Measurements from ENCODE around the gene EXOC3L2.

- TF ChIP-seq CTCF (IDR thresholded peaks at IDR 0.05 in 8 of 11, conservative IDR thresholded peaks at IDR 0.05 in 3 of 11) (no peak), POLR2AphosphoS5 (IDR thresholded peaks at IDR 0.05) (no peak)
Observed at GRCh38 chr19:45258862-45259261, 13.7 kb upstream of the EXOC3L2 start.

Measured in spleen (tissue), 7 donors.